Stimulated activated CD4-positive, alpha-beta T cell treated with anti-CD3 and anti-CD28 coated beads, Interleukin-1b, Interleukin-23, amount 100 ng/mL, for 4 hours (primary cell): Measurements from ENCODE around the gene CD151.

Experiments
- DNase-seq, 2 donors: peaks; one replicate each; pipeline ENCODE4 v3.0.0-alpha.2; 2020; ENCODE audit warnings: low read depth in 2 of 2

The CD151 gene

DNA sequence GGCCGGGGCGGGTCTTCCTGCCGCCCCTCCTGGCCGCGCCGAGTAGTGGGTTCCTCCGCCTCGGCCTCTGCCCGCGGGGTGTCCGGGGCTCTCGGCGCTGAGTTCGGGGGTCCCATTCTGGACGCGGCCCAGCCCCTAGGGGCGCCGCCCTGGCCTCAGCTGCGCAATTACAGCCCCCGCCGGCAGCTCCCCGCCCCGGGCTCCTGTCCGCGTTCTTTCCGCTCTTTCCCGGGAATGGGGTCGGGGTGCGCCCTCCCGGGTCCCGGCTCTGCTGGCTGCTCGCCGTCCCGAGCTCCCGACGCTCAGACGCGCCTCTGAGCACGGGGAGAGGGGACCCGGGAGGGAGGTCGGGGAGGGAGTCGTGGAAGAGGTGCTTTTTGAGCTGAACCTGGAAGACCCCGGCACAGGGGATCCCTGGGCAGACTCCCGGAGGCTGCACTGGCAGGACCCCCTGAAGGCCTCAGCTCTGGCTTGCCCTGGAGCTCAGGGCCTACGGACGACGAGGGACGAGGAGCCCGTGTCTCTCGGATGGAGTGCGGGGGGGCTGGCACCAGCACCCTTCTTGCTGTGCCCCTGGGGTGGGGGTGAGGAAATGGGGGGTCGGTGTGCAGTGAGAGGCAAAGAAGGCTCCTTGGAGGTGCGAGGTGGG is 10.5 kb downstream of the CD151 start:
- DNase-seq = no peak

DNA sequence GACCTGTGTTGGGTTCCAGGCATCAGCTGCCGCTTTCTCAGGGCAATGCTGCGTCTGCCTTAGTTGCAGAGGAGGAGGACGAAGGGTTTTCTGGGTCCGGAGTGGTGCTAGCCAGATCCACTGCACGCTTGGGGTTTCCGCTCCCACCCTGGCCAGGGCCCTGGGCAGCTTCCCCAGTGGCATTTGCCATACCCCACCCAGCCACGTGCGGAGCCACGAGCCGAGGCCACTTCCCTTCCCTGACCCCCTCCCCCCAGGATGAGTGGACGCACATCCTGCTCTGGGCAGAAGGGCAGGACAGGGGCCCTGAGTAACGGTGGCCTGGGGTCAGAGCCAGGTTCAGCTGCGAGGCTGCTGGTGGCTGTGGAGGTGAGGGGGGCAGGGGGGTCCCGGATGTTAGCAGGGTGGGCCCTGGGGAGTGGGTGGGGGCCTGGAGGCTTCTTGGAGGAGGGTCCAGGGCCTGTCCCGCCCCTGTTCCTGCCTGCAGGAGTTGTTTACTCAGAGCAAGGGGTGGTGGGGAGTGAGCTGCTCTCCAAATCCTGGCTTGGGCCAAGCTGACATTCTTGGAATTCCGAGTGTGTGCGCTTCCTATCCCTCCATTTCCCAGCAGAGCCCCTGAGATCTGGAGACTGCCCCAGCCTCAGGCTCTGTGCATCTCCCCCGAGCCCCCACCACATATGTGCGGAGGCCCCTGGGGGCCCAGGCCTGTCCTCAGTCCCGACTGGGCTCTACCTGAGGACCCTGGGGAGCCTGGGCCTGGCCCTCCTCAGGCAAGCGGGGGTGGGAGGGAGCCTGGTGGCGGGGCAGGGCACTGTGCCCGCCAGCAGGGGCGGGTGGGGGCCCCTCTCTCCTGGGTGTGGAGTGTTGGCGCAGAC is 11.3 kb downstream of the CD151 start:
- no peak for DNase-seq

DNA sequence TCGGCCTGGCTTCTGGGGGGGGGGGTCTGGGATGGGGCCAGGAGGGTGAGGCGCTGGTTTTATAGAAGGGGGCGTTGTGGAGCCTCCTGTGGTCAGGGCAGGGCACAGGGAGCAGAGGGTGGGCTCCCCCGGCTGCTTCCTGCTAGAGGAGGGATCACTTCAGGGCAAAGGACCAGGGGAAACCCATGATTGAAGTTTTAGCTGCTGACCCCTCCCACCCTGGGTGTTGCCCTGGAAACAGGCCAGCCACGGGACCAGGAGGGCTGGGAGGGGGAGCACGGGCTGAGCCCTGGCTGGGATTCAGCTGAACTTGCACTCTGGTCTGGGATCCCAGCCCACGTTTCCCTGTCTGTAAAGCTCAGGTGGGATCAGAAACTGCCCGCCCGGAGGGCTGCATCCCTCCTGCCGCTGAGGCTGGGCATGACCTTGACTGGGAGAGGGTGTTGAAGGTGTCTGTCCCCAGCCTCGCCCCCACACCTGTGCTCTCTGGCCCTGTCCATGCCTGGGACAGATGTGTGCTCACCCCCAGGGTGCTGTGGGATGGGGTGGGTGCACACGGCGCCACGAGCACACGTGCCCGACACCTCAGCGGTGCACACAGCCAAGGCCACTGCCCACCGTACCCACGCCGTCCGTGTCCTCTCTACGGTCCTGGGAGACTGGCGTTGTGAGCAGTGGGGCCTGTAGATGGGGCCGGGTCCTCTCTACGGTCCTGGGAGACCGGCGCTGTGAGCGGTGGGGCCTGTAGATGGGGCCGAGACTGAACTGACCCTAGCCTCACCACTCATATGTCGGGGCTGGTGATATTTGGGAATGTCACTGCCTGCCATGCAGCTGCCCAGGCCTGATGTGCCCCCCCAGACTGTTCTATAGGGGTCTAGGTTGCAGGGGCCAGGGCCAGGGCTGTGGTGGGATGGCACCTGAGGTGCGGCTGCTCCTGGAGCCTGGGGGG is 12.2 kb downstream of the CD151 start:
- DNase-seq = no peak

DNA sequence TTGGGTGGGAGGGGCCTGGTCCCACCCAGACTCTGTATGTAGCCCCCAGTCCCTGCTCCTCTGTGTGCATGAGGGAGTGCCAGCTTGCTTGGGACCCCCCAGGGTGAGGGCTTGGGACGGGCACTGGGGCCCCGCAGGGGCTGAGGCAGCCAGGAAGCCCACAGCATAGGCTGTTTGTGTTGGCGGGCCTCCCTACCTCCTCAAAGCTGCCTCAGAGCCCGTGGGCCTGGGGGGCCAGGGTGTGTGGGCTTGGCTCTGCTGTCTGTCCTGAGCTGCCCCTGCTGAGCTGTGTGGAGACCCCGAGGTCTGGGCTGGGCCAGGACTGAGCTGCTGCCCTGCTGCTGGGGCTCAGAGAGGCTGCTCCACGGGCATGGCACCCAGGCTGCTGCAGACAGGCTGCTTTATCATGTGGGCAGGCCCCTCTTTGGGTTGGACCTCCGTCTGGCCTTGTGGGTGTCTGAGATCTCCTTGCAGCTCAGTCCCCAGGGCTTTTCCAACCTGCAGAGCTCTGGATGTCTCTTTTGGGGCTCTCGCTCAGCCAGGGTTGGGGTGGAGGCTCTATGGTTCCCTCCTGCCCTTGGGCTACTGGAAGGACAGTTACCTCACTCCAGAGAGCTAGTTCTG is 13.2 kb downstream of the CD151 start:
- DNase-seq = no peak

DNA sequence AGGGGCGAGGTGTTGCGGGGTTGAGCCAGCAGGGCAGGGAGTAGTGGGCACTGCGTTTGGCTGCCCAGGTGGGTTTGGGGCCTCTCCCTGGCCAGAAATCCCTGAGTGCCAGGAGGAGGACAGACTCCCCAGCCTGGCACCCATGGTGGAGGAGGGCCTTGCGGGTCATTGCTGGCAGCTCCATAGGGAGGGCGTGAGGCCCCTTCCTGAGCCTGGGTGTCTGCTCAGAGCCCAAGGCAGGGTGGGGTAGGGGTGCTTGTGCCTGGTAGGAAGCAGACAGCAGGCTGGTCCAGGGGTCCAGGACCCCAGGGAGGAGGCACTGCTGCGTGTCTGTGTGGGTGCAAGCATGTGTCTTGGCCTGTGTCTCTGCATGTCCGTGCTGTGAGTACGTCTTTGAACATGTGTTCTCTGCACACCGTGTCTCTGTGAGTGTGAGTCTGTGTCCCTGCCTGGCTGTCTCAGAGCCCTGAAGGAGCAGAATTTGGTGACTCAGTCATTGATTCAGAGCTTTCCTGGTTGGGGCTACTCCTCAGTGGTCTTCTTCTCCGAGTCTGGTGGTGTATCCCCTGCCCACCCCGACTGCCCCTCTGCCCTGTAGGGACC is 13.8 kb downstream of the CD151 start:
- no peak for DNase-seq

DNA sequence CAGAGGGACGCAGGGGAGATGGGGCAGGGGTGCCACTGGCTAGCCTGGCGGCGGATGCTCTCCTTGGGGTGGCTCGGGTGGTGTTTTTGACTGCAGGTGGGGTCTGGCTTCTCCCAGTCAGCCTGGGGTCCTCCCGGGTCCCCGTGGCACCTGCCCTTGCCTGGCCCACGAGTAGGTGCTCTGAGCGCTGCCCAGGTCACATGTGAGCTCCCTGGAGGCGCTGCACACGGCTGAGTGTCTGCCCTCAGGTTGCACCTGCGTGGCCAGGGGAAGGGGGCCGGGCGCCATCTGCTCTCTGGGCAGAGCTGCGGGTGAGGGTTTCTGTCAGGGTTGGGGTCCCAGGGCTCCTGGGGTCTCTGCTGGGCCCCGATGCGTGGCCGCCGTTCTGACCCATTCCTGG is 15.1 kb downstream of the CD151 start:
- DNase-seq = no peak

DNA sequence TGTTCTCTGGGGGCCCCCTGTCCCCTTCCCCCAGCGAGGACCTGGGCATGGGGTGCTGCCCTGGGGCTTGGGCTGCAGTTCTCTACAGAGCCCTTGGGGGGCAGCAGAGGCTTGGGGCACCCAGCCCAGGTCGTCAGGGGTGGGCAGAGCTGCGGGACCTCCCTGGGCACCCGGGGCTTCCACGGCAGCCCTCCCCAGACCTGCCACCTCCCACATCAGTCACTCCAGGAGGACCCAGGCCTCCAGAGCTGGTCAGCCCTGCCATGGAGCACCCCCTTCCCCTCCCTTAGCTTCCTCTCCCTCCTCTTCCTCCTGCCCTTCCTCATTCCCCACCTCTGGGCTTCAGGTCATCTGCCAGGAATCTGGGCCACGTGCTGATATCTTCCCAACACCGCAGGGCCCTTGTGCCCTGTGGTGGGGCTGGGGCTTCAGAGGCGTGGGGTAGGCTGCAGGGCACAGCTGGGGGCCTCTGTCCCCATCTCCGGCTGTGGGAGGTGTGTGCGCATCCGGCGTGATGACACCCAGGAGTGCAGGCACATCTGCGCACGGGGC is 15.7 kb downstream of the CD151 start:
- peak; percentile 55 to 58 for DNase-seq

DNA sequence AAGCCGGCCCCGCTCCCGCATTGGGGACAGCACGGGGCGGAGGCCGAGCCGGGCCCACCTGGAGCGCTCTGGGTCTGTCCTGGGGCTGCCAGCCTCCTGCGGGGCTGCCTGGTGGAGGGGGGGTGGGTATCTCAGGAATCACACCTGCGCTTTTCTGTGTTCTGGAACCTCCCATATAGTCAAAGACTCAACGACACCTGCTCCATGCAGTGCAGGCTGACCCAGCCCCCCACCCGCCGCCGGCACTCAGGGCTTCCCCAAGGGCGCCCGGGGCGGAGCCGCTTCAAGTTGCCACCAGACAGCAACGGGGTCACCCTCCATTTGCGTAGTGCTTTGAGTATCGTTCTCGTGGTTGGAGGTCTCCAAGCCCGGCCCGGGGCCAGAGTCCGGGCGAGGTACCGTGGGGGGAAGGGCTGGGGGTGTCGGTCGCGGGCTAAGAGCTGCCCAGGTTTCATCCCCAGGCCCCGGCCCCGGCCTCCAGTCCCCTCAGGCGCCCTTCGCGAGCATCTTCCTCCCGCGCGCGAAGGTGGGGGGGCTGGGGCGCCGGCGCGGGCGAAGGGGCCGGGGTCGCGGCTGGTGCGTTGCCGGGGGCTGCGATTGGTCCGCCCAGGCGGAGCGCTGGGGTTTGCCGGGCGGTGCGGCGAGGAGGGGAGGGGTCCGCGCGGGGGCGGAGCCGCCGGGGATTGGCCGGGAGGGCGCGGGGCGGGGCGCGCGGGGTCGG is 16.5 kb downstream of the CD151 start:
- peak in 1 of 2 donors; percentile 51 for DNase-seq

DNA sequence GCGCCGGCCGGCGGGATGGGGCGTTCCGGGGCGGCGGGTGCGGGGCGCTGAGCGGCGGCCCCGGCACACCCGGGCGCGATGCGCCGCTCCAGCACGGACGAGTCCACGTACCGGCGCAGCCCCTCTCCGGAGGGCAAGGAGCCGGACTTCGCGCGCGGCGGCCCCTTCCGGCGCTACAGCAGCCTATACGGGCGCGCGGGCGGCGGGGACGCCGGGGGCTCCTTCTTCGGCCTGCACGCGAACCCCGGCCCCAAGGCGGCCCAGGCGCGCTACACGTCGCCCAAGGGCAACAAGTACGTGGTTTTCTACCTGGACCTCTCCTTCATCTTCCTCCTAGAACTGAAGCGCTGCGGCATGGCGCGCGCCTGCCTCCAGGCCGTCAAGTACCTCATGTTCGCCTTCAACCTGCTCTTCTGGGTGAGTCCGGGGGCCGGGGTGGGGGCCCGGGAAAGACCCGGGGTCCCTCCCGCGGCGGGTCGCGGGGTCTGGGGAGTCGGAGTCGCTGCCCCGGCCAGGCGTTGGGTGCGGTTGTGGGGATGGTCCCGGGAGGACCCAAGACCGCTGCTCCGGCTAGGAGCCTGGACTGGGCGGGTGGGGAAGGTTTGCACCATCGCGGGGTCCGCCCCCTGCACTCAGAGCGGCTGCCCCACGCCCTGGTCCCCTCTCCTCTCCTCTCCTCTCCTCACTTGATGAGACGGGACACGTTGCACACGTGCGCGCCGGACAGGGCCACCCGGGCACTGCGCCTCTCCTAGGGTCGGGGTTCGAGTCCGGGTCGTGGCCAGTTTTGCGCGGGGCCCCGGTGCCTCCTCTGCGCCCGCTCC is 17.4 kb downstream of the CD151 start:
- no peak for DNase-seq

DNA sequence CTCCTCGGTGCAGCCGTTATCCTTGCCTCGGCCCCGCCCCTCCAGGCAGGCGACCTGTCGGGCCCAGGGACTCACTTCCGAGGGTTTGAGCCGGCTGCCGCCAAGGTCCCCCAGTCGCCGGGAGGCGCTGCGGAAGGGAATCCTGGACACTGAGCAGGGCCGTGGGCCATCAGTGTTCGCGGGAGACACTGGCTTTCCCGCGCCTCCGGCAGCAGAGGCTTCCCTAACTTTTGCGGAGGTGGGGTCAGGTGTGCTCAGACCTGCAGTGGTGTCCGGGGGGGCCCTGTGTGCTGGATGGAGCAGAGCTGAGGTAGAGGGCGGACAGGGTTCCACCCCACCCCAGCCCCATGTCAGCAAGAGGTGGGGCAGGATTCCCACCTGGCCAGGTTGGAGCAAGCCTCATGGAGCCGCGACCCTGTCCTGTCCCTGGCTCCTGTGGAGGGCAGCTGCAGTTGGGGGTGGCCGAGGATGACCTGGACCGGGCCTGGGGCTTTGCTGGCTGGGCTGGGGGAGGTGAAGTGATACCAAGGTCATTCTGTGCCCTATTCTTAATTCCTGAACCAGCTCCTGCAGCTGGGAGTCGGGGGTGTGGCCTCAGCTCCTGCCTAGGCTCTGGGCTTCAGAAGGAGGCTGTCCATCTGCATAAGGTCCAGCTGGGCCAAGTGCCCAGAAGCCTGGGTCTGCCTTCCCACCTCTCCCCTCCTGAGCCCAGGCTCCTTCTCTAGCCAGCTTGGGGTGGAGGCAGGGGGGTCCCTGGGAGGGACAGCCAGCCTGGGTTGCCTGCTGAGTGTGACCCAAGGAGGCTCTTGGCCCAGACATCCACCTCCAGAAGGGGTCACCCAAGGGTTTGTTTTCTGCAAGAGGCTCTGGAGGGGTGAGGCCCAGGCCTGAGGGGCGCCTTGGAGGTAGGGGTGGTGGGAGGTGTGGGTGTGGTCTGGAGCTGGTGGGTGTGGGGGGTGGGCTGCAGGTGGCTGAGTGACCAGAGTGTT is 18.3 kb downstream of the CD151 start:
- no peak for DNase-seq

DNA sequence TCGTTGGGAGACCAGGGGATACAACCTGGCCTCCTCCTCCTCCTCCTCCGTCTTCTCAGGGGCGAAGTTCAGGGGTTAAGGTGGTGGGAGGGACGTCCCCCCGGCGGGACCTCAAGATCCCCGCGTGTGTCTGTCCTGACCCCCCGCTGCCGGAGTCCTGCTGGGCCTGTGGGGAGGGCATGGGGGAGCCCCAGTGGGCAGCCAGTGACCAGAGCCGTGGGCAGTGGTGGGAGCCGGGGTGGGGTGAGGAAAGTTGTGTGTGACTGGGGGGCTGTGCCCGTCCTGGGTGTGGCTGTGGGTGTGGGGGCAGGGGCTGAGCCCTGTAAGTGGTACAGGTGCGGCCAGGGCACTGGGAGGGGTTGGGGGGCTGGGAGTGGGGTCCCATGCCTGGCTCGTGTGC is 20.0 kb downstream of the CD151 start:
- no peak for DNase-seq

DNA sequence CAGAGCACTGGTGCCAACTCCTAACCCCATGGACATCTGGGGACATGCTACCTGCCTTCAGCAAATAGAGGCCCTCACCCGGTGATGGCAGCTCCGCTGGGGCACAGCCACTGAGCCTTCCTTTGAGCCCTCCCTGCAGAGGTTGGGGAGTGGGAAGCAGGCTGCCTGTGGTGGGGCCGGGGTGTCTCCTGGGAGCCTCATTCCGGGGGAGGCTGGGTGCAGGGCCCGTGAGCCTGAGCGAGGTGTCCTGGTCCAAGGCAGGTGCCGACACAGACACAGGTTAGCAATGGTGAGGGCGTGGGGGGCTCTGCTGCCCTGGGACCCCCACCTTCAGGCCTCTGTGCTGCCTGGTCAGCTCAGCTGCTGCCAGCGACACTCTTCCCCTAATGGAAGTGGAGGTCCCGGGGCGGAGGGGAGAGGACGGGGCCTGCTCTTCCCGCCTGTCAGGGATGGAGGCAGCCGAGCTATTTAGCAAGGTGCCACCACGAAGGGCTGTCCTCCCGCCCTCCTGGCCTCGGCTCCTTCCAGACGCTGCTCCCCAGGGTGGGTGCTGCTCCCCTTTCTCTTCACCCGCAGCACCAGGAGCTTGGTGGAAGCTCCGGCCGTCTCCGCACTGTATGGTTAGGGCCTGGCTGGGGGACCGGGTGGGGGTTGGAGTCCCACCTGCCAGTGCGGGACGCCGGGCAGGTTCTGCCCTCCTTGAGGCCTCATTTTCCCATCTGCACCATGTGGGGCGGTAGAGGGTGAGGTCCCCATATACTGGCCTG is 21.1 kb downstream of the CD151 start:
- no peak for DNase-seq

DNA sequence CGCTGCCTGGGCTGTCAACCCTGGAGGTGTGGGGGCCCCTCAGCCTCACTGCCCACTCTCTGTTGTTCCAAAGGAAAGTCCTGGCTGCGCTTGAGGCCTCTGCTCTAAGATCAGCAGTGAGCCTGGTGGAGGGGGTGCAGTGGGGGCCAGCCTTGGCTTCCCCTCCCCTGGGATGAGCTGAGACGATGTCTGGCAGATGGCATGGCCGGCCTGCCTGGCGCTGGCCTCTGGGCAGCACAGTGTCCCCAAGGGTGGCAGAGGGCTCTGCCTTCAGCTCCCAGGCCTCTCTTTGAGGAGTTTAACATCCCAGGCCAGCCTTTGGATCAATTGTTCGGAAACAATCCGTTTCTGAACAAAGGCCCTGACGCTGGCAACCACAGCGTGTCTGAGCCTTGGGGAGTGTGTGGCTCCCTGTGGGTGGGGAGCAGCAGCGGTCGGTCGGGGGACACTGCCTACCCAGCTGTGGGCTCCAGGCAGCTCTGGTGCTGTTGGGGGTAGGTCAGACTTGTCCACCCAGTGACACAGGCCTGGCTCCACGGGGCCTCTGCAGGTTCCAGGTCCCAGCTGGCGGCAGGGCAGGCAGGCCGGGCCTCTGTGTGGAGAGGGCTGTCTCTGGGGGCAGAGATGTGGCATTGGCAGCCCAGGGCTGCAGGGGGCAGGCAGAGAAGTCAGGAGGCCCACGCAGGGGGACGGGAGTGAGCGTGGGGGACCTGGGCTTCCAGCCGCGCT is 22.0 kb downstream of the CD151 start:
- no peak for DNase-seq

DNA sequence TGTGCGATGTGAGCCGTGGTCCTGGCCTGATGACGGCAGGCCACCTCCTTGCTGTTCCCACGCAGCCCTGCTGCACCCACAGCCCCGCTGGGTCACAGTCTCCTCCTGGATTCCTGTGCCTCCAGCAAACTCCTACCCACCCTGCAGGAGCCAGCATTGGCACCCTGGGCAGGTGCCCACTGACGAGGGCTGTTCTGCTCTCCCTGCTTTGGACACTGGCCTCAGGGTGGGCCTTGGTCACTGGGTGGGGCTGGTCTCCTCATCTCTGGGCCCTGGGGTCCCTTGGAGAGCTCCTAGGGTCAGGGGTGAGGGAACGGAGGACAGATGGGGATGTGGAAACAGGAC is 22.6 kb downstream of the CD151 start:
- DNase-seq = no peak

DNA sequence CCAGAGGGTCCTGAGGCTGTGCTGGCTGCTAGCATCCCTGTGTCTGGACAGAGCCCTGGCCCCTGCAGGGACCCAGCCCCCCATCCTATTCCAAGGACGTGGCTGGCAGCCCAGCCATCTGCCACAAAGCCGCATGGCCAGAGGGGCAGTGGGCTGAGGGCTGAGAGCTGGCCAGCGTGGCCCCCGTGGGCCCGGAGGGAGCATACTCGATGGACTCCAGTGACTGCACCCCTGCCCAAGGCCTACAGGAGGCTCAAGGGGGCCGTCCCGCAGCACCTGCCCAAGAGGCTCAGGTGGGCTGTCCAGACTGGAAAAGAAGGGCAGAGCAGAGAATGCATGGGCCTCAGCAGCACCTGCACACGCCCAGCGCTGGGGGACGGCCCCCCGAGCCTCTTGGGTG is 23.0 kb downstream of the CD151 start:
- DNase-seq = no peak

DNA sequence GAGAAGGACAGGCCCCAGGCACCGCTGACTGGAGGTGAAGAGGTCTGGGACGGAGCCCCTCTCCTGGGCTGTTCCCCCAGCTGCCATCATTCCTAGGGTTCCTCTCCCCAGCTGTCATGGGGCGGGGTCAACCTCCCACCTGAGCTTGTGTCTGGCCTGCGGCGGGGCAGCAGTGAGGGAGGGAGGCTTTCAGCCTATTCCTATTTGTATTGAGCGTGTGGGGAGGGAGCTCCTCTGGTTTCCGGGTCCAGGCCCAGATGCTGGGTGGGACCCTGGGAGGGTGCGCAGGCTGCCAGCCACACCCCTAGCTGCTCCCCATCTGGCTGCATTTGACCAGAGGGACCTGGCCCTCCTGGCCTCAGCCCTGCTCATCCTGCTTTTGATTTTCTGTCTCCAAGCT is 23.6 kb downstream of the CD151 start:
- no peak for DNase-seq
